ENCODE measurements around the gene MEMO1.
"Not testable (repeated sequence)": the region's sequence is repeated elsewhere in the genome, so short reads cannot be mapped to it uniquely, and the experiment has no call there.

GRCh38 chr2:31907491-31907890 is 103.3 kb downstream of the MEMO1 start:
- not testable (repeated sequence) for TF ChIP-seq EZH2 (IDR thresholded peaks at IDR 0.05; ENCODE audit: low read length); CTCF (optimal IDR thresholded peaks at IDR 0.05 in 1 of 3, IDR thresholded peaks at IDR 0.05 in 1 of 3, conservative IDR thresholded peaks at IDR 0.05 in 1 of 3; ENCODE audit: extremely low read depth in 1 of 3, insufficient read depth in 2 of 3, low read length in 3 of 3)

All from keratinocyte (primary cell).